H1 (cell line): ENCODE results near the gene PCDHB15.
"Not testable (repeated sequence)": the region's sequence is repeated elsewhere in the genome, so short reads cannot be mapped to it uniquely, and the experiment has no call there.

ENCODE experiments used
- BRCA1 ChIP-seq: IDR thresholded peaks from 2 replicates; pipeline ENCODE4 v1.6.1; 2012; ENCODE audit warnings: low read depth, low read length, improper control_type of control experiment
- CHD2 ChIP-seq: IDR thresholded peaks from 2 replicates; pipeline ENCODE4 v1.6.1; 2012; ENCODE audit warnings: low read length, improper control_type of control experiment
- CTCF ChIP-seq, 3 experiments: IDR thresholded peaks; 1 replicate in 2 of 3; 2 replicates in 1 of 3; pipeline versions ENCODE4 v1.5.1 to v1.6.1; 2011; ENCODE audit warnings: low read length in 3 of 3, mild to moderate bottlenecking in 3 of 3, inconsistent platforms in 2 of 3, low read depth in 1 of 3, moderate library complexity in 1 of 3; ENCODE audit not compliant: insufficient read depth in 1 of 3; ENCODE audit errors: control extremely low read depth in 1 of 3
- JUND ChIP-seq: IDR thresholded peaks from 2 replicates; pipeline ENCODE4 v1.6.1; 2011; ENCODE audit warnings: mild to moderate bottlenecking, improper control_type of control experiment, low read length
- KDM4A ChIP-seq: IDR thresholded peaks from one replicate; pipeline ENCODE4 v1.7.1; 2012; ENCODE audit warnings: low read depth, mild to moderate bottlenecking, moderate library complexity, low read length, inconsistent platforms; ENCODE audit not compliant: severe bottlenecking
- MAX ChIP-seq: IDR thresholded peaks from 2 replicates; pipeline ENCODE4 v1.6.1; 2012; ENCODE audit warnings: inconsistent platforms
- PHF8 ChIP-seq: fragments of 200-600 bp; sonication (generic); conservative IDR thresholded peaks from 2 replicates; pipeline ENCODE4 v1.7.1; 2012; ENCODE audit warnings: low read depth, mild to moderate bottlenecking, inconsistent platforms, low read length, moderate library complexity
- POLR2A ChIP-seq, 2 experiments: IDR thresholded peaks; 1 replicate in 1 of 2; 2 replicates in 1 of 2; pipeline ENCODE4 v1.6.1; 2011; ENCODE audit warnings: low read depth in 2 of 2, low read length in 2 of 2, mild to moderate bottlenecking in 2 of 2; ENCODE audit errors: control extremely low read depth in 1 of 2
- POLR2AphosphoS5 ChIP-seq: IDR thresholded peaks from 2 replicates; pipeline ENCODE4 v1.6.1; 2011; ENCODE audit warnings: low read depth, low read length
- POU5F1 ChIP-seq: IDR thresholded peaks from 2 replicates; pipeline ENCODE4 v1.6.1; 2011; ENCODE audit warnings: low read depth, mild to moderate bottlenecking, low read length, moderate library complexity
- SIX5 ChIP-seq: IDR thresholded peaks from 2 replicates; pipeline ENCODE4 v1.6.1; 2011; ENCODE audit warnings: mild to moderate bottlenecking, low read depth, low read length
- USF2 ChIP-seq: IDR thresholded peaks from 2 replicates; pipeline ENCODE4 v1.6.1; 2011; ENCODE audit warnings: low read length, improper control_type of control experiment

GRCh38 chr5:141214583-141214982 is 30.6 kb upstream of the PCDHB15 start:
- TF ChIP-seq CTCF (IDR thresholded peaks at IDR 0.05; ENCODE audit: control extremely low read depth in 1 of 3, insufficient read depth in 1 of 3, low read depth in 1 of 3, low read length in 3 of 3); MAX; JUND; CHD2; POLR2A (IDR thresholded peaks at IDR 0.05; ENCODE audit: control extremely low read depth in 1 of 2, low read depth in 2 of 2, low read length in 2 of 2); USF2; SIX5; PHF8; BRCA1; POLR2AphosphoS5; POU5F1; KDM4A: not testable (repeated sequence)
